NCI-H2196 treated with DMSO at 0.1 percent for 48 hours (cell line): Measurements from ENCODE around the gene MED12L.

ENCODE experiments used
- DNase-seq: peaks from one replicate; lab custom pipeline; 2025; ENCODE audit not compliant: unreplicated experiment; lab: John Stamatoyannopoulos, UW

MED12L gene

GRCh38 chr3:151174351-151174750 lies 88.9 kb downstream of the MED12L start:
- DNase-seq: no peak

DNA sequence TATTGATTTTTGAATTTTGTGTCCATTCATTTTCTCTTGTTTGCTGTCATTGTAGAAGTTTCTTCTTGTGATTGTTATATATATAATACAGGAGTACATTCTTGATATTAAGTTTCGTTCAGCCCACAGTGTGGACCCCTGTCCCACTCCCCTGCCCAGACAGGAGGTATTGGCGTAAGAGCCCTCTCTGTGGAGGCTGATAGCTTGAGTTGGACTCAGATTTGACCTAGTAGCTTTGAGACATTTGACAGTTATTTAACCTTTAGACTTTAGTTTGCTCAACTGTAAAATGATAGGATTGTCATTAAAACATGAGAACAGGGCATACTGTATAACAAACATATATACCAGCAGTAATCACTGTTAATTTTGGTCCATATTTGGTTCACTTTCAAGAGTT lies 90.5 kb downstream of the MED12L start:
- DNase-seq: no peak

GRCh38 chr3:151178208-151178845 lies 92.9 kb downstream of the MED12L start:
- DNase-seq: no peak

- no peak for DNase-seq
These were observed 97.0 kb downstream of the MED12L start for GRCh38 chr3:151182349-151183079.

GRCh38 chr3:151183265-151183671 lies 97.8 kb downstream of the MED12L start:
- no peak for DNase-seq

DNA sequence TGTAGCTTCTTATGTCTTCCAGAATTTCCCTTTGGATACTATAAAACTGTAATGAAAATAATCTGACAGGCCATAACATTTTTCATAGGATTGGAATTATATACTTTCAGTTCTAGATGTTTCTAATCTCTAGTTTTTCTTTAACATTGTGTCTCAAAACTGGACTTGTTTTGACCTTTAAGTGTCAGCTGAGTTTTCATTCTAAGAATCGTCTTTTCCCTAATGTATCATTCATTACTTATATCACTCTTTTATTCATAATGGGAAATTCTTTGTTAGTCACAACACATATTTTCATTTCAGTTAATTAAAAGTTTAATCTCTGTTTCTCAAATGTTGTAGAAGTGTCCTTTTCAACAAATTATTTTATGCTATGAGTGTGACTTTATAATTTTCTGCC lies 105.6 kb downstream of the MED12L start:
- no peak for DNase-seq

DNA sequence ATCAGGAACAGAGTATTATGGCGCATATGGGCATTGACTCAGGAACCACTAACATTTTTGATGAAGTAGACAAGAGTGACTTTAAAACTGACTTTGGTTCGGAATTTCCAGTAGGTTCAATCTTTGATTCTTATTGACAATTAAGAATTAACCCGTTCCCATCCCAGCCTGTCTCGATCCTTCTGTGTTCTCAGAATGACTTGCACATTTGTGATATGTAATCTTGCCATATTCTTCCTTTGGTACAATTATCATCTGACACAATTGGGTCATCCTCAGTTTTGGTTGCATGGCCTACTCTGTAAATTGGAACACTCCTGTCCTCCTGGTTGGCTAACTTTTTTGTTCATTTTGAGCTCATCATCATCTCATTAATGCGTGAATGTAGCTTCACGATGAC lies 107.1 kb downstream of the MED12L start:
- DNase-seq: no peak

GRCh38 chr3:151195826-151196225 lies 110.4 kb downstream of the MED12L start:
- DNase-seq: no peak

- no peak for DNase-seq
These were observed 111.0 kb downstream of the MED12L start for GRCh38 chr3:151196434-151196833.

DNA sequence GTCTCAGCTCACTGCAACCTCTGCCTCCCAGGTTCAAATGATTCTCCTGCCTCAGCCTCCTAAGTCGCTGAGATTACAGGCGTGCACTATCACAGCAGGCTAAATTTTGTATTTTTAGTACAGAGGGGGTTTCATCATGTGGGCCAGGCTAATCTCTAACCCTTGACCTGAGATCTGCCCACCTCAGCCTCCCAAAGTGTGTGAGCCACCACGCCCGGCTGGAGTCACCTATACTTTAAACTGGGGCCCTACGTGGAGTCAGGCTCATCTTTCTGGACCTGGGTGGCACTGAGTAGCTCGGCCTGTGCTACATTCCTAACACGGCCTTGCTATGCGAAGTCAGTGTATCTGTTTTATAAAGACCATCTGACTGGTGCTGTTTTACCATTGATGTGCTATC lies 111.8 kb downstream of the MED12L start:
- DNase-seq: no peak

GRCh38 chr3:151197981-151198767 lies 112.7 kb downstream of the MED12L start:
- no peak for DNase-seq

DNA sequence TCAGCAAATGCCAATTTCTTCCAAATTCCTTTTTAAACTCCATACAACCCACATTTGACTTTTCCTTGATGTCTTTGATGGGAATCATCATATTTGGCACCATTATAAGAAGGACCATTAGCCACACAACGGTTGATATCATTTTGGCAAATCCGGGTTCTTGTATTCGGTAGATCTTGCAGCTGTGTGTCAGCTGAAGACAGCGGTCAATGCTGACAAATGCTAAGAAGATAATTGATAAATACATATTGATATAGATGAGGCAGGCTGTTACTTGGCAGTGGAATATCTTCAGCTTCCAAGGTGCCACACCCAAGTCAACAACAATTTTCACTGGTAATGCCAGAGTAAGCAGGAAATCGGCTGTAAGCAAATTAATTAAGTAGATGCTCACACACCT lies 113.4 kb downstream of the MED12L start:
- DNase-seq: no peak

DNA sequence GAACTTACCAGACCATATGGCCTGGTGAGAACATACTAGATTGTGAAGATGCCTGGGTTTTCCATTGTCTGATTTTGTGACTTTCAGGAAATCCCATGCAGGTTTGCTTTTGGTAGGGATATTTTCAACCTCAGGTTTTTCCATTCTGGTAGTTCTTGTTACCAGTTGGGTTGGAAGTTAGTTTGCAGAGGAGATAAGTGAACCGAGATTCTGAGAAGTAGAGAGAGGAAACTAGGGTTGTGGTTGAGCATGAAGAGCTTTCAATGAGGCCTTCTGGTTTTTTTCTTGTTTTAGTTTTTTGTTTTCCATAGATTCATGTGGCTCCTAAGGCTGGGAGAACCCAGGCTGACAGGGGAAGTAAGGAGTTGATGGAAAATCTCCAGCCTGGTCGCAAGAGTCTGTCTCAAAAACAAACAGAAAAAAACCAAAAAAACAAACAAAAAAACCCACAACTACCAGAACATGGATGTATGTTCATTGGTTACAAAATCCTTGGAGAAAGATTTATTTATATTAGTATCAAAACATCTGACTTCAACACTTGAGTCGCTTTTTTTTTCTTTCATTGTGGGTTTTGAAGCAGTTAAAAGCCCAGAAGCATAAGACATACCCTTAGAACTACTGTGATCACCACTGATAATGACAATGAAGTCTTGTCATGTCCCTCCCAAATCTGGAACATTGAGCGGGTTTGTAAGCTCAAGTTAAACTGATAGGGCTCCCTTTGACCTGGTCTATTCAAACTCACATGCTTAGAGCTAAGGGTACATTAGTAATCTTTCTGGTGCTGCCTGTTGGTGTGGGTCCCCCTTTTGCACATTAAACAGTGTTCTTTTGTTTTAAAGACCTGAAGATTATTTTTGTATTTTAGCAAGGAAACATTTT lies 114.3 kb downstream of the MED12L start:
- no peak for DNase-seq

GRCh38 chr3:151200586-151200985 lies 115.1 kb downstream of the MED12L start:
- no peak for DNase-seq

- DNase-seq: no peak
These were observed 115.7 kb downstream of the MED12L start for GRCh38 chr3:151201051-151201730.

GRCh38 chr3:151203051-151203420 lies 117.6 kb downstream of the MED12L start, which contains the start of gene GPR171:
Gene GPR171 (minus strand): TSS chr3:151203216. CDS start chr3:151199386, 3,830 bp downstream.
- no peak for DNase-seq

DNA sequence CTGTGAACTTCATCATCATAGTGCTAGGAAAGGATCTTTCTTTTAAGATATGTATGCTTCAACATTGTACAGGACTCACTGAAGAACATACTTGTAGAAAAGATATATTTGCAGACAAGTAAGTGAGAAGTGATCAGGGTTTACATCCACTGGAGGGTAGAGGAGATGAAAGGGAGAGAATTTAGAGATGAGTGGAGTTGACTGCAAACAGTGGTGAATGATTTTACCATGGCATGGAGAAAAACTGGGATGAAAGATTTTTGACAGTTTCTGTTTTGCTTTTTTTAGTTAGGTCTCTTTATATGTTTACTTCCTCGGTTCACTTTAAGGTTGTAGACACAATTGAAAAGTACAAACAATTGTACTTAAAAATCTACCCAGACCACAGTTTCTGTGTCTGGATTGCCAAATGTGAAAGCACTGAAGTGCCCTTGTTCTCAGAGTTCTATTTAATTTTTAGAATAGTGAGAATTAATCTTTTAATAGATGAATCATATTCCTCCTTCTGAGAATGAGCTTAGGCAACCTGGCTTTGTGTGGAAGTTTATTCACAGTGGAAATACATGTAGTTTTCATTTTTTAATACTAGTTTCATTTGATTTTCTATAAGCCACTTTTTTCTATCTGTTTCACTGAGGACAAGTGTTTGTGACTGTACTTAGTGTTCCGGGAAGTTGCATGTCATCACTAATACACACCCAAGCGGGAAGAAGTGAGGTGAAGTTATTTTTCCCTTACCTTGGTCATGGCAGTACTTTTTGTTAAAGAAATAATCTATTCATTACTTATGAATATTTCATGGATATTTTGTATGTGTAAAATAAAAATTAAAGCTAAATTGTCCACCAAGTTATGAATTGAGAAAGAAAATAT lies 119.3 kb downstream of the MED12L start:
- DNase-seq: no peak

- no peak for DNase-seq
These were observed 120.0 kb downstream of the MED12L start for GRCh38 chr3:151205482-151205881.

GRCh38 chr3:151206201-151206600 lies 120.7 kb downstream of the MED12L start:
- DNase-seq: no peak
